ENCODE measurements around the gene ANKMY2.

Gene ANKMY2

DNA sequence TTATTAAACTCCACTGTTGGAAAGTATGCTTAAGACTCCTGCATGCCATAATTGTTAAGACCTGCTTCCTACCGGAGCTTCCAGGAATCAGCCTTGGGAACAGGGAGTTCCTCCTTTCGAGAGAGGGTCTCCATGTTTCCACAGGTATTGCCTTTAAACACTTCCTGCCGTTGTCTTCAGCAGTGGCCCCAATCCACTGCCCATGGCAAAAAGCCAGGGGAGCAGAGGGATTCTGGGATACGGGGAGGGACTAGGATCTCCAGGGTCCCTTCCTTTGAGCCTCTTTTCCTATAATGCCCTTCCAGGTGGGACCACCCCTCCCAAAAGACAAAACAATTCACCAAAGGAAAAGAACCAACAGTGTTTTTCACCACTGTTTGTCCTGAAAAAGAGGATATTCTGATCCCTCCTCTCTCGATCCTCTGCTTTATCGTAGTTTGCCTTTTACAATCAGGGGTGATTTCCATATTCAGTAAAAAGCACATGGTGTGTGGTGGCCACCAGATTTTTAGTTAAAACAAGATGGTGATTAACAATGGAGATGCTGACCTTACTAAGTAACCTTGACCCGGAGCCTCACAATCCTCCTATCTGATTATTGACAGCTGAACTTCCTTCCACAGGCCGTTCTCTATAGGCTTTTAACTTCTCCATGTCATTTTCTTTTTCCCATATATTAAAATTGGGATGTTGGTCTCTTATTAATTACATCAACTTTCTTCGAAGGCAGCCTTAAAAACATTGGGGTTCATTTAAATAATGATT is 82.9 kb downstream of the ANKMY2 start:
- no peak overlapping the region for H2BK12ac ChIP-seq (ENCODE audit: low read length in 2 of 2)
- H3K4me3 ChIP-seq (ENCODE audit: insufficient read depth in 1 of 2, low read depth in 1 of 2, low read length in 2 of 2) = no peak overlapping the region
- no peaks in the 10 kb centered on the region for H3K36me3 ChIP-seq (ENCODE audit: control insufficient read depth in 1 of 2, insufficient read depth in 2 of 2, low read depth in 1 of 2, low read length in 2 of 2)
- H3K14ac ChIP-seq (ENCODE audit: low read length in 2 of 2) = no peak overlapping the region
- no peak overlapping the region for H2AFZ ChIP-seq (ENCODE audit: low read depth, low read length)
- H3K4ac ChIP-seq (ENCODE audit: low read depth in 1 of 2, low read length in 2 of 2) = no peak overlapping the region
- H2BK120ac ChIP-seq (ENCODE audit: low read depth, low read length) = no peak overlapping the region
- no peak overlapping the region for H2AK5ac ChIP-seq (ENCODE audit: low read length, severe bottlenecking)
- no peak overlapping the region for H2BK15ac ChIP-seq (ENCODE audit: low read depth, poor library complexity, severe bottlenecking)
- no peak overlapping the region for H4K8ac ChIP-seq (ENCODE audit: low read length)
- DNase-seq = no peak
- no peak overlapping the region for H3K4me2 ChIP-seq (ENCODE audit: low read length, poor library complexity, severe bottlenecking)
- no peaks in the 10 kb centered on the region for H3K79me1 ChIP-seq (replicated peaks; ENCODE audit: low read length, poor library complexity, severe bottlenecking)
- 97% methylated on average over 5 of the region's 9 CpGs for WGBS
- H4K91ac ChIP-seq (ENCODE audit: low read length) = no peak overlapping the region
- H3K23ac ChIP-seq (ENCODE audit: low read length in 2 of 2) = no peak overlapping the region
- H3K27me3 ChIP-seq (ENCODE audit: control insufficient read depth in 1 of 2, insufficient read depth in 1 of 2, low read length in 2 of 2) = no peaks in the 10 kb centered on the region
- no peak overlapping the region for H3K9ac ChIP-seq (ENCODE audit: low read length)
- no peaks in the 10 kb centered on the region for H3K9me3 ChIP-seq (ENCODE audit: control insufficient read depth, low read length)
- H2BK5ac ChIP-seq (ENCODE audit: low read depth, low read length, poor library complexity, severe bottlenecking) = no peak overlapping the region
- no peak overlapping the region for H3K18ac ChIP-seq (ENCODE audit: low read depth in 1 of 2, low read length in 2 of 2)
- H3K4me1 ChIP-seq (ENCODE audit: control insufficient read depth, insufficient read depth, low read depth, low read length) = no peaks in the 10 kb centered on the region
- no peak overlapping the region for H3K27ac ChIP-seq (ENCODE audit: low read length, poor library complexity, severe bottlenecking)

- no peak overlapping the region for H3K18ac ChIP-seq (ENCODE audit: low read depth in 1 of 2, low read length in 2 of 2)
- WGBS = 92% methylated on average over 3 of the region's 3 CpGs
- H4K91ac ChIP-seq (ENCODE audit: low read length) = no peak overlapping the region
- H3K27ac ChIP-seq (ENCODE audit: low read length, poor library complexity, severe bottlenecking) = no peak overlapping the region
- no peak overlapping the region for H3K4me3 ChIP-seq (ENCODE audit: insufficient read depth in 1 of 2, low read depth in 1 of 2, low read length in 2 of 2)
- no peak overlapping the region for H3K4me2 ChIP-seq (ENCODE audit: low read length, poor library complexity, severe bottlenecking)
- DNase-seq = no peak
- no peaks in the 10 kb centered on the region for H3K9me3 ChIP-seq (ENCODE audit: control insufficient read depth, low read length)
- H3K27me3 ChIP-seq (ENCODE audit: control insufficient read depth in 1 of 2, insufficient read depth in 1 of 2, low read length in 2 of 2) = no peaks in the 10 kb centered on the region
- no peaks in the 10 kb centered on the region for H3K79me1 ChIP-seq (replicated peaks; ENCODE audit: low read length, poor library complexity, severe bottlenecking)
- H2BK5ac ChIP-seq (ENCODE audit: low read depth, low read length, poor library complexity, severe bottlenecking) = no peak overlapping the region
- H2AK5ac ChIP-seq (ENCODE audit: low read length, severe bottlenecking) = no peak overlapping the region
- H2BK15ac ChIP-seq (ENCODE audit: low read depth, poor library complexity, severe bottlenecking) = no peak overlapping the region
- H3K36me3 ChIP-seq (ENCODE audit: control insufficient read depth in 1 of 2, insufficient read depth in 2 of 2, low read depth in 1 of 2, low read length in 2 of 2) = no peaks in the 10 kb centered on the region
- no peak overlapping the region for H2AFZ ChIP-seq (ENCODE audit: low read depth, low read length)
- no peak overlapping the region for H2BK120ac ChIP-seq (ENCODE audit: low read depth, low read length)
- H3K23ac ChIP-seq (ENCODE audit: low read length in 2 of 2) = no peak overlapping the region
- H3K14ac ChIP-seq (ENCODE audit: low read length in 2 of 2) = no peak overlapping the region
- no peaks in the 10 kb centered on the region for H3K4me1 ChIP-seq (ENCODE audit: control insufficient read depth, insufficient read depth, low read depth, low read length)
- no peak overlapping the region for H3K4ac ChIP-seq (ENCODE audit: low read depth in 1 of 2, low read length in 2 of 2)
- no peak overlapping the region for H4K8ac ChIP-seq (ENCODE audit: low read length)
- H3K9ac ChIP-seq (ENCODE audit: low read length) = no peak overlapping the region
- no peak overlapping the region for H2BK12ac ChIP-seq (ENCODE audit: low read length in 2 of 2)
Observed at GRCh38 chr7:16561943-16562342, 83.6 kb downstream of the ANKMY2 start.

DNA sequence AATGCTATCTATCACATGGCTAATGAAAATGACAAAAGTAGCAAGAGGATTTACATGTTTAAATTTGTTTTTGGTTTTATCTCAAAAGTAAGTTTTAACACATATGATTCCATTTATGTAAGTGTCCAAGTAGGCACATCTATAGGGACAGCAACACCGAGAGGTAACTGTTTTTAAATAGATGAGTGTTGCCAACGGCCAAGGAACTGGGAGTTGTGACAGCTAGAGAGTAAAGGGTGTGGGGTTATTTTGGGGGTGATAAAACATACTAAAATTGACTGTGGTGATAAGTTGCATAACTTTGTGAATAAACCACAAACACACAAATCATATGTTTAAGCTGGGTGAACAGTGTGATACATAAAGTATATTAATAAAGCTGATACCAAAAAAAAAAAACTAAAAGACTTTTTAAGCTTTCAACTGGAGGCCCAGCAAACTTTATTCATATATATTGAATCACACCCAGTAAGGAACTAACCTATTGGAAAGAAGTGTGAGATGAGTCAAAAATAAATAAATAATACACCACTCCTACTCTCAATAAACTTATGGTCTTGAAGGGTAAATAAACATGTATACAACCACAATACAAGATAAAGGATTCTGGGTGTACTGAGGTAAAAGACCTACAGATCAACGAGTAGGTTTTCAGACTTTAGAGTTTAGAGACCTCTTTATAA is 85.9 kb downstream of the ANKMY2 start:
- no peak overlapping the region for H3K9ac ChIP-seq (ENCODE audit: low read length)
- no peaks in the 10 kb centered on the region for H3K27me3 ChIP-seq (ENCODE audit: control insufficient read depth in 1 of 2, insufficient read depth in 1 of 2, low read length in 2 of 2)
- H4K91ac ChIP-seq (ENCODE audit: low read length) = no peak overlapping the region
- no peak overlapping the region for H3K4ac ChIP-seq (ENCODE audit: low read depth in 1 of 2, low read length in 2 of 2)
- no peak overlapping the region for H3K4me3 ChIP-seq (ENCODE audit: insufficient read depth in 1 of 2, low read depth in 1 of 2, low read length in 2 of 2)
- no peak overlapping the region for H2BK120ac ChIP-seq (ENCODE audit: low read depth, low read length)
- H3K79me1 ChIP-seq (replicated peaks; ENCODE audit: low read length, poor library complexity, severe bottlenecking) = no peaks in the 10 kb centered on the region
- no peaks in the 10 kb centered on the region for H3K36me3 ChIP-seq (ENCODE audit: control insufficient read depth in 1 of 2, insufficient read depth in 2 of 2, low read depth in 1 of 2, low read length in 2 of 2)
- H3K4me1 ChIP-seq (ENCODE audit: control insufficient read depth, insufficient read depth, low read depth, low read length) = no peaks in the 10 kb centered on the region
- H2AK5ac ChIP-seq (ENCODE audit: low read length, severe bottlenecking) = no peak overlapping the region
- no peak overlapping the region for H3K14ac ChIP-seq (ENCODE audit: low read length in 2 of 2)
- no peak overlapping the region for H3K23ac ChIP-seq (ENCODE audit: low read length in 2 of 2)
- 95% methylated on average over 2 of the region's 3 CpGs for WGBS
- no peaks in the 10 kb centered on the region for H3K9me3 ChIP-seq (ENCODE audit: control insufficient read depth, low read length)
- no peak overlapping the region for H2BK12ac ChIP-seq (ENCODE audit: low read length in 2 of 2)
- H2AFZ ChIP-seq (ENCODE audit: low read depth, low read length) = no peak overlapping the region
- H3K27ac ChIP-seq (ENCODE audit: low read length, poor library complexity, severe bottlenecking) = no peak overlapping the region
- no peak overlapping the region for H3K18ac ChIP-seq (ENCODE audit: low read depth in 1 of 2, low read length in 2 of 2)
- no peak overlapping the region for H4K8ac ChIP-seq (ENCODE audit: low read length)
- H2BK5ac ChIP-seq (ENCODE audit: low read depth, low read length, poor library complexity, severe bottlenecking) = no peak overlapping the region
- DNase-seq = peak; percentile 12
- H3K4me2 ChIP-seq (ENCODE audit: low read length, poor library complexity, severe bottlenecking) = no peak overlapping the region
- H2BK15ac ChIP-seq (ENCODE audit: low read depth, poor library complexity, severe bottlenecking) = no peak overlapping the region

DNA sequence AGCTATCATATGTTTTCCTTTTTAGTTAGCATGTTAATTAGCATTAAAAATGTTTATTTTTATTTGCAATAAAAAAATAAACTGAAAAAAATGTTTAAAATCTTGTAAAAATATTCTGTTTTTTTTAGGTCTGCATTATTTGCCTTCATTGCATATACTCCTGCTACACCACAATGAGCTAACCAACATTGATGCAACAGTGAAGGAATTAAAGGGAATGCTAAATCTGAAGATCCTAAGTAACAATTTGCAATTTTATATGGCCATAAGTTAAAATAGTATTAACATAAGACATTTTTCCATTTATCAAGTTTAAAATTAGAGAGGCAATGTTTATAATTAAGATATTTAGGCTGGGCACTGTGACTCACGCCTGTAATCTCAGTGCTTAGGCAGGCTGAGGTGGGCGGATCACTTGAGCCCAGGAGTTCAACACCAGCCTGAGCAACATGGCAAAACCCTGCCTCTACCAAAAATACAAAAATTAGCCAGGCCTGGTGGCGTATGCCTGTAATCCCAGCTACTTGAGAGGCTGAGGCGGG is 86.7 kb downstream of the ANKMY2 start:
- Histone ChIP-seq H3K4me1 (ENCODE audit: control insufficient read depth, insufficient read depth, low read depth, low read length) (no peaks in the 10 kb centered on the region), H2AFZ (ENCODE audit: low read depth, low read length) (no peak overlapping the region), H3K14ac (ENCODE audit: low read length in 2 of 2) (no peak overlapping the region), H3K4me2 (ENCODE audit: low read length, poor library complexity, severe bottlenecking) (no peak overlapping the region), H4K91ac (ENCODE audit: low read length) (no peak overlapping the region), H3K9ac (ENCODE audit: low read length) (no peak overlapping the region), H3K23ac (ENCODE audit: low read length in 2 of 2) (no peak overlapping the region), H3K36me3 (ENCODE audit: control insufficient read depth in 1 of 2, insufficient read depth in 2 of 2, low read depth in 1 of 2, low read length in 2 of 2) (no peaks in the 10 kb centered on the region), H2BK12ac (ENCODE audit: low read length in 2 of 2) (no peak overlapping the region), H3K79me1 (replicated peaks; ENCODE audit: low read length, poor library complexity, severe bottlenecking) (no peaks in the 10 kb centered on the region), H3K4me3 (ENCODE audit: insufficient read depth in 1 of 2, low read depth in 1 of 2, low read length in 2 of 2) (no peak overlapping the region), H3K4ac (ENCODE audit: low read depth in 1 of 2, low read length in 2 of 2) (no peak overlapping the region), H2BK15ac (ENCODE audit: low read depth, poor library complexity, severe bottlenecking) (no peak overlapping the region), H2BK120ac (ENCODE audit: low read depth, low read length) (no peak overlapping the region), H3K27ac (ENCODE audit: low read length, poor library complexity, severe bottlenecking) (no peak overlapping the region), H2AK5ac (ENCODE audit: low read length, severe bottlenecking) (no peak overlapping the region), H2BK5ac (ENCODE audit: low read depth, low read length, poor library complexity, severe bottlenecking) (no peak overlapping the region), H4K8ac (ENCODE audit: low read length) (no peak overlapping the region), H3K9me3 (ENCODE audit: control insufficient read depth, low read length) (no peaks in the 10 kb centered on the region), H3K27me3 (ENCODE audit: control insufficient read depth in 1 of 2, insufficient read depth in 1 of 2, low read length in 2 of 2) (no peaks in the 10 kb centered on the region), H3K18ac (ENCODE audit: low read depth in 1 of 2, low read length in 2 of 2) (no peak overlapping the region)
- 93% methylated on average over 4 of the region's 4 CpGs for WGBS
- DNase-seq = no peak
